ENCODE data around the gene PRPSAP2. TPM values are rescaled to one million over a fixed set of nuclear protein-coding genes. Genes with fewer than 3 reads are reported as not detected.

Gene PRPSAP2
- polyA plus RNA-seq, 3 donors: 17.1 to 20.9 (median 20.5) TPM

GRCh38 chr17:18953231-18953728, 95.3 kb downstream of the PRPSAP2 start:
- peaks cover 2% of the 10 kb centered on the region for H3K4me1 Mint-ChIP-seq
- no peak for TF ChIP-seq CTCF (IDR thresholded peaks at IDR 0.05)
- H3K27me3 Mint-ChIP-seq (ENCODE audit: low read depth in 3 of 3): peaks cover 3 to 4% (median 4%) of the 10 kb centered on the region in 3 donors

GRCh38 chr17:18954321-18954720, 96.4 kb downstream of the PRPSAP2 start:
- Histone ChIP-seq H3K9ac (ENCODE audit: insufficient read depth, low read length, poor library complexity, severe bottlenecking) (no peak overlapping the region), H3K4me2 (replicated peaks; ENCODE audit: extremely low read depth, low read length, poor library complexity, severe bottlenecking) (no peak overlapping the region), H2AFZ (ENCODE audit: insufficient read depth, low read depth, low read length, poor library complexity, severe bottlenecking) (no peak overlapping the region), H3K27me3 (ENCODE audit: control insufficient read depth in 2 of 2, insufficient read depth in 2 of 2, low read length in 2 of 2) (no peaks in the 10 kb centered on the region), H3K79me2 (ENCODE audit: insufficient read depth, low read length) (no peaks in the 10 kb centered on the region), H3K36me3 (replicated peaks in 1 of 2; ENCODE audit: control insufficient read depth in 1 of 2, insufficient read depth in 2 of 2, low read length in 2 of 2) (no peaks in the 10 kb centered on the region), H3K4me3 (replicated peaks in 1 of 3; ENCODE audit: low read depth in 2 of 3, low read length in 3 of 3) (no peak overlapping the region), H4K20me1 (ENCODE audit: insufficient read depth, low read length) (no peaks in the 10 kb centered on the region), H3K27ac (ENCODE audit: low read depth in 1 of 2, low read length in 2 of 2) (no peak overlapping the region), H3K4me1 (ENCODE audit: control insufficient read depth in 1 of 2, insufficient read depth in 2 of 2, low read length in 2 of 2) (no peaks in the 10 kb centered on the region), H3K9me3 (replicated peaks in 1 of 2; ENCODE audit: control insufficient read depth in 1 of 2, insufficient read depth in 1 of 2, low read length in 2 of 2) (no peaks in the 10 kb centered on the region)
- intact Hi-C loops (cut with micrococcal nuclease): loop anchor here in 1 of 2 donors (10.0 kb wide), 1 partner anchor 50 kb away; the partner anchor contains the start of gene FAM83G
- no peak for DNase-seq
- no peak overlapping the region for H3K27ac Mint-ChIP-seq
- no peaks in the 10 kb centered on the region for H3K36me3 Mint-ChIP-seq
- 95% methylated on average over 3 of the region's 3 CpGs for WGBS (ENCODE audit: insufficient coverage)
- H3K9me3 Mint-ChIP-seq: no peaks in the 10 kb centered on the region
- no peak overlapping the region for H3K4me3 Mint-ChIP-seq
- peaks cover 2% of the 10 kb centered on the region for H3K4me1 Mint-ChIP-seq
- H3K27me3 Mint-ChIP-seq (ENCODE audit: low read depth in 3 of 3): peaks cover 3 to 4% (median 4%) of the 10 kb centered on the region in 3 donors
- no peak for TF ChIP-seq CTCF (IDR thresholded peaks at IDR 0.05)

More at GRCh38 chr17:18953231-18953728, 95.3 kb downstream of the PRPSAP2 start:
- Histone ChIP-seq H3K9me3 (replicated peaks in 1 of 2; ENCODE audit: control insufficient read depth in 1 of 2, insufficient read depth in 1 of 2, low read length in 2 of 2) (no peaks in the 10 kb centered on the region), H4K20me1 (ENCODE audit: insufficient read depth, low read length) (no peaks in the 10 kb centered on the region), H3K4me3 (replicated peaks in 1 of 3; ENCODE audit: low read depth in 2 of 3, low read length in 3 of 3) (no peak overlapping the region), H3K9ac (ENCODE audit: insufficient read depth, low read length, poor library complexity, severe bottlenecking) (no peak overlapping the region), H3K4me1 (ENCODE audit: control insufficient read depth in 1 of 2, insufficient read depth in 2 of 2, low read length in 2 of 2) (no peaks in the 10 kb centered on the region), H3K79me2 (ENCODE audit: insufficient read depth, low read length) (no peaks in the 10 kb centered on the region), H3K4me2 (replicated peaks; ENCODE audit: extremely low read depth, low read length, poor library complexity, severe bottlenecking) (no peak overlapping the region), H3K36me3 (replicated peaks in 1 of 2; ENCODE audit: control insufficient read depth in 1 of 2, insufficient read depth in 2 of 2, low read length in 2 of 2) (no peaks in the 10 kb centered on the region), H3K27ac (ENCODE audit: low read depth in 1 of 2, low read length in 2 of 2) (no peak overlapping the region), H2AFZ (ENCODE audit: insufficient read depth, low read depth, low read length, poor library complexity, severe bottlenecking) (no peak overlapping the region), H3K27me3 (ENCODE audit: control insufficient read depth in 2 of 2, insufficient read depth in 2 of 2, low read length in 2 of 2) (no peaks in the 10 kb centered on the region)
- Mint-ChIP-seq H3K4me3 (no peak overlapping the region), H3K27ac (no peak overlapping the region), H3K9me3 (no peaks in the 10 kb centered on the region), H3K36me3 (no peaks in the 10 kb centered on the region)
- no peak for DNase-seq
- WGBS (ENCODE audit: insufficient coverage): 98% methylated on average over 12 of the region's 14 CpGs
- intact Hi-C loops (cut with micrococcal nuclease): loop anchor here in 1 of 2 donors (10.0 kb wide), 1 partner anchor 52 kb away; the partner anchor contains the start of gene FAM83G
